HG02623 (cell line): ENCODE measurements around the gene MEIS1.

Source experiments
- ATAC-seq: cut with Tn5 transposase; IDR thresholded peaks from one replicate; pipeline ENCODE4 v1.9.1; 2021; ENCODE audit warnings: moderate library complexity; ENCODE audit not compliant: unreplicated experiment

The MEIS1 gene

GRCh38 chr2:66531567-66531966 is 96.6 kb downstream of the MEIS1 start:
- ATAC-seq = no peak

GRCh38 chr2:66532972-66533868 is 98.3 kb downstream of the MEIS1 start:
- ATAC-seq = no peak

- no peak for ATAC-seq
These were observed 99.5 kb downstream of the MEIS1 start for GRCh38 chr2:66534461-66534860.

- ATAC-seq = no peak
These were observed 100.8 kb downstream of the MEIS1 start for GRCh38 chr2:66535574-66536289.

GRCh38 chr2:66536290-66536673 is 101.4 kb downstream of the MEIS1 start:
- no peak for ATAC-seq

GRCh38 chr2:66536997-66537396 is 102.1 kb downstream of the MEIS1 start:
- ATAC-seq = no peak

- no peak for ATAC-seq
These were observed 103.4 kb downstream of the MEIS1 start for GRCh38 chr2:66538291-66538690.

- no peak for ATAC-seq
These were observed 104.5 kb downstream of the MEIS1 start for GRCh38 chr2:66539452-66539851.

GRCh38 chr2:66541646-66542045 is 106.7 kb downstream of the MEIS1 start:
- ATAC-seq = no peak

GRCh38 chr2:66543257-66543767 is 108.4 kb downstream of the MEIS1 start:
- ATAC-seq = no peak

GRCh38 chr2:66544258-66544657 is 109.3 kb downstream of the MEIS1 start:
- no peak for ATAC-seq

GRCh38 chr2:66545258-66545657 is 110.3 kb downstream of the MEIS1 start:
- ATAC-seq = no peak

- ATAC-seq = no peak
These were observed 112.2 kb downstream of the MEIS1 start for GRCh38 chr2:66547118-66547517.

- no peak for ATAC-seq
These were observed 113.0 kb downstream of the MEIS1 start for GRCh38 chr2:66547887-66548286.

- no peak for ATAC-seq
These were observed 113.5 kb downstream of the MEIS1 start for GRCh38 chr2:66548422-66548821.

GRCh38 chr2:66550826-66551225 is 115.9 kb downstream of the MEIS1 start:
- no peak for ATAC-seq

- no peak for ATAC-seq
These were observed 118.4 kb downstream of the MEIS1 start for GRCh38 chr2:66553370-66553769.

GRCh38 chr2:66555091-66555490 is 120.2 kb downstream of the MEIS1 start:
- no peak for ATAC-seq

GRCh38 chr2:66555501-66556324 is 120.8 kb downstream of the MEIS1 start:
- no peak for ATAC-seq

- no peak for ATAC-seq
These were observed 124.7 kb downstream of the MEIS1 start for GRCh38 chr2:66559672-66560071.

GRCh38 chr2:66560683-66561082 is 125.8 kb downstream of the MEIS1 start:
- no peak for ATAC-seq
